ENCODE results near the gene RASA3. TPM values are rescaled to one million over a fixed set of nuclear protein-coding genes. Genes with fewer than 3 reads are reported as not detected.

Gene RASA3
- total and polyA plus RNA-seq, 2 of the 8 experiments (the other 6 are each of a cell fraction or from before 2014, with no cell fraction given): 7.5 to 21.9 TPM

GRCh38 chr13:114027046-114027715, 105.2 kb downstream of the RASA3 start:
- Histone ChIP-seq H4K91ac (replicated peaks; ENCODE audit: insufficient read length, low read length) (no peak overlapping the region), H3K9ac (replicated peaks in 1 of 4; ENCODE audit: extremely low read depth in 1 of 4, low read depth in 3 of 4, low read length in 3 of 4) (no peak overlapping the region), H3K36me3 (ENCODE audit: control insufficient read depth in 2 of 4, insufficient read depth in 4 of 4, low read length in 3 of 4) (no peaks in the 10 kb centered on the region), H3K56ac (replicated peaks; ENCODE audit: insufficient read length, low read depth, low read length) (no peak overlapping the region), H3K4me2 (ENCODE audit: insufficient read depth in 1 of 2, low read depth in 2 of 2, low read length in 2 of 2) (no peak overlapping the region), H3K4me3 (ENCODE audit: extremely low read depth in 1 of 4, insufficient read depth in 2 of 4, low read depth in 3 of 4, low read length in 4 of 4) (no peak overlapping the region), H3K4ac (replicated peaks; ENCODE audit: insufficient read length, low read depth, low read length) (no peak overlapping the region), H2AFZ (ENCODE audit: low read length) (no peak overlapping the region), H2BK20ac (ENCODE audit: low read length) (no peak overlapping the region), H3K27me3 (replicated peaks in 1 of 4; ENCODE audit: control insufficient read depth in 3 of 4, extremely low read depth in 1 of 4, insufficient read depth in 3 of 4, low read length in 3 of 4) (no peaks in the 10 kb centered on the region), H3K23me2 (ENCODE audit: low read depth, low read length) (no peaks in the 10 kb centered on the region), H4K8ac (ENCODE audit: extremely low read depth, insufficient read depth, low read length) (no peak overlapping the region), H3K14ac (ENCODE audit: insufficient read length) (no peak overlapping the region), H3K18ac (ENCODE audit: extremely low read depth, low read length) (no peak overlapping the region), H2AK5ac (ENCODE audit: low read depth, low read length) (no peak overlapping the region), H2BK15ac (ENCODE audit: low read length) (no peak overlapping the region), H2BK5ac (ENCODE audit: low read depth, low read length) (no peak overlapping the region), H3K9me3 (ENCODE audit: insufficient read depth in 2 of 2, low read depth in 1 of 2, low read length in 1 of 2) (peaks cover 0 to 5% of the 10 kb centered on the region in 2 experiments; a peak in 1 of 4 replicates), H3K27ac (ENCODE audit: low read depth, low read length) (no peak overlapping the region), H2BK120ac (replicated peaks; ENCODE audit: low read depth, low read length) (no peak overlapping the region), H3K23ac (ENCODE audit: insufficient read length) (no peak overlapping the region), H2BK12ac (ENCODE audit: low read depth, low read length) (no peak overlapping the region), H4K20me1 (replicated peaks in 1 of 2; ENCODE audit: control insufficient read depth in 1 of 2, insufficient read depth in 2 of 2, low read length in 2 of 2) (peaks cover 0 to 9% of the 10 kb centered on the region in 2 experiments), H3K4me1 (replicated peaks in 1 of 4; ENCODE audit: control insufficient read depth in 3 of 4, insufficient read depth in 4 of 4, low read length in 3 of 4) (no peaks in the 10 kb centered on the region; a peak in 1 of 7 replicates), H4K5ac (ENCODE audit: insufficient read length, low read depth, low read length) (no peak overlapping the region), H3K79me1 (ENCODE audit: low read depth, low read length) (peaks cover 11% of the 10 kb centered on the region), H3K79me2 (ENCODE audit: control insufficient read depth in 1 of 2, insufficient read depth in 2 of 2, low read length in 2 of 2) (no peaks in the 10 kb centered on the region; a peak in 1 of 4 replicates)
- 85% methylated on average over 15 of the region's 21 CpGs; no CpG with 5 or more reads in 1 of the 2 experiments for WGBS, 2 experiments (ENCODE audit: extremely low coverage in 1 of 2, insufficient coverage in 1 of 2, insufficient read length in 1 of 2, insufficient replicate concordance in 2 of 2, low coverage in 1 of 2, low lambda C conversion rate in 2 of 2, missing lambda C conversion rate in 1 of 2)
- FAIRE-seq: no peak
- ChIA-PET CTCF (ENCODE audit: partially characterized antibody) (interaction anchor here (0.9 to 2.3 kb wide), 2 partner anchors 9 to 10 kb away, joined by 3 to 9 read pairs; no protein-coding TSS in a partner anchor), POLR2A (ENCODE audit: partially characterized antibody) (interaction anchor here (0.8 kb wide), 1 partner anchor 19 kb away, joined by 3 read pairs; no protein-coding TSS in a partner anchor)
- DNase-seq (ENCODE audit: low read depth in 1 of 2, low spot score in 2 of 2): no peak
- no peak for TF ChIP-seq MAFK (IDR thresholded peaks at IDR 0.05; ENCODE audit: low read depth, low read length)
- no peak for TF ChIP-seq TEAD4 (IDR thresholded peaks at IDR 0.05; ENCODE audit: low read depth, low read length)
- TF ChIP-seq SP1 (IDR thresholded peaks at IDR 0.05; ENCODE audit: low read depth, low read length): no peak
- no peak for TF ChIP-seq EP300 (IDR thresholded peaks at IDR 0.05; ENCODE audit: borderline replicate concordance in 1 of 2, low read depth in 2 of 2, low read length in 2 of 2)
- TF ChIP-seq CEBPB (IDR thresholded peaks at IDR 0.05; ENCODE audit: low read depth, low read length): no peak
- TF ChIP-seq CBX5 (IDR thresholded peaks at IDR 0.05; ENCODE audit: low read depth, low read length): no peak
- TF ChIP-seq CREB1 (IDR thresholded peaks at IDR 0.05): no peak
- no peak for TF ChIP-seq RBBP5 (IDR thresholded peaks at IDR 0.05; ENCODE audit: borderline replicate concordance, low read depth, low read length)
- no peak for TF ChIP-seq SIRT6 (IDR thresholded peaks at IDR 0.05; ENCODE audit: low read length)
- no peak for TF ChIP-seq CTBP2 (IDR thresholded peaks at IDR 0.05; ENCODE audit: borderline replicate concordance, insufficient read depth, insufficient read length, low read length)
- TF ChIP-seq RAD21 (IDR thresholded peaks at IDR 0.05 in 1 of 2, conservative IDR thresholded peaks at IDR 0.05 in 1 of 2; ENCODE audit: low read depth in 2 of 2, low read length in 2 of 2): no peak
- TF ChIP-seq RFX5 (IDR thresholded peaks at IDR 0.05; ENCODE audit: borderline replicate concordance, low read depth, low read length): no peak
- TF ChIP-seq BRCA1 (IDR thresholded peaks at IDR 0.05; ENCODE audit: low read depth, low read length): no peak
